HG02885 (cell line): ENCODE results near the gene MTMR3.
A peak's percentile ranks its signal among the peaks of the same experiment; 100 is the strongest.
"Not testable (repeated sequence)": the region's sequence is repeated elsewhere in the genome, so short reads cannot be mapped to it uniquely, and the experiment has no call there.

Source experiments
- ATAC-seq: cut with Tn5 transposase; IDR thresholded peaks from one replicate; pipeline ENCODE4 v1.9.1; 2021; ENCODE audit warnings: mild to moderate bottlenecking; ENCODE audit not compliant: unreplicated experiment, poor library complexity

MTMR3 gene

DNA sequence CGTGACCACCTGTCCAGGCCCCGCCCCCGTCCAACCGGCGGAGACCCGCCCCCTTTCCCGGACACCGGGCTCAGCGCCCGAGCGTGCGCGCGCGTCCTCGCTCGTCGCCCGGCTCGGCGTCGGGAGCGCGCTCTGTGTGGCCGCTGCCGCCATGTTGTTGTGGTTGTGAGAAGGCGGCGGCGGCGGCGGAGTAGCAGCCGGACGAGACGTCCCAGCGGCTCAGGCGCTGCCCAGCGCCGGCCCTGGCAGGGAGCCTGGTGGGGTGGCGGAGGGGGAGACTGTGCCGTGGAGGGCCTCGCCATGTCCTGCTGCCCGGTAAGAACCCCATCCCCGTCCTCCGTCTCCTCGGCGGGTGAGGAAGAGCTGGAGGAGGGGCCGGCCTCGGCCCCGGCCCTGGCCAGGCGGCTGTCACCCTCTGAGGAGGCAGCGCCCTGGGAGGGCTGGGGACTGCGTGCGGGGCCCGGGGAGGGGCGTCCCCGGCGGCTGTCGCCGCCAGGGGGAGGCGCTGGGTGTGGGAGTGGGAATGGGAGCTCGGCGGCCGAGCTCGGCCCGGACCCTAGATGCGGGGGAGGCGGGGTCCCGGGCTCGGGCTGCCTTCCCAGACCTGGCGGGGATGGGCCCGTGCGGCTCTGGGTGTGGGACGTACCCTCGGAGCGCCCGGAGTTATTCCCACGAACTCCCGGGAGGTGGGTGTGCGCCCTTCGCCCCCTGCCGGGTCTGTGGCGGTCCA is at the start of gene MTMR3:
MTMR3 (plus strand) TSS at position 130 of the 730 bp plus-strand sequence. CDS start 87,886 bp downstream, outside the sequence.
- ATAC-seq = peak; percentile 77

DNA sequence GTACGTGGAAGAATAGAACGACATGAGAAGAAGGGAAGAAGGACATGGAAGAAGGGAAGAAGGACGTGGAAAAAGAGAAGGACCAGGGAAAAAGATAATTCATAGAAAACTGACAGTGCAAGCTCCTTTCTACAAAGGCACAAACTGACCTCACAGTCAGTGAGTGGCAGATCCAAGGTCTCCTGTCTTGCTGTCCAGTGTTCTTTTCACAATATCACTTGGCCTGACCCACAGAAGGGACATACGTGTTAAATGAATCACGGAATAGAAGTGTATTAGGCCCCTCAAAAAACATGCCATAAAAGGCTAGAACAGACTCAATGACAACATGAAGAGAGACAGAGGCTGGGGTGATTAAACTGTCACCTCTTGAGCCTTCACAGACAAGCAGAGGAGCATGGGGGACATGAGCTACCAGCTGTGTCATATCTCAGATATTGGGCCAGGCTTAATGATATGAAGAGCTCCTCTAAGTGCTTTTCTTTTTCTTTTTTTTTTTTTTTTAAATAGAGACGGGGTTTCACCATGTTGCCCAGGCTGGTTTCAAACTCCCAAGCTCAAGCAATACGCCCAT is 49.5 kb upstream of the MTMR3 start:
- ATAC-seq = no peak

DNA sequence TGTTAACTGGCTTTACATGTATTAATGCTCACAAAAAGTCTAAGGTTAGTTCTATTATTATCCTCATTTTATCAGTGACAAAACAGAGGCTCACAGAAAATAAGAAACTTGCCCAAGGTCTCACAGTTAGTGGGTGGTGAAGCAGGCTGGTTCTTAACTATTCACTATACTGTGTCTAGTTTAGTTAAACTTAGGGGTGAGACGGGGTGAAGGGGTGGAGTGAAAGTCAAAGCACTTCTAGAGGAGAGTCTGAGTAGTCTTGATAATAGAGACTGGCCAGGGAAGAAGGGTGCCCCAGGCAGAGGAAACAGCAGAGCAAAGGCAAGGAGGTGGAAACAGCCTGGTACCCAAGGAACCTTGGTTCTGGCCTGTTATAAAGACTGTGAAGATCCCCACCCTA is 48.9 kb upstream of the MTMR3 start:
- no peak for ATAC-seq

DNA sequence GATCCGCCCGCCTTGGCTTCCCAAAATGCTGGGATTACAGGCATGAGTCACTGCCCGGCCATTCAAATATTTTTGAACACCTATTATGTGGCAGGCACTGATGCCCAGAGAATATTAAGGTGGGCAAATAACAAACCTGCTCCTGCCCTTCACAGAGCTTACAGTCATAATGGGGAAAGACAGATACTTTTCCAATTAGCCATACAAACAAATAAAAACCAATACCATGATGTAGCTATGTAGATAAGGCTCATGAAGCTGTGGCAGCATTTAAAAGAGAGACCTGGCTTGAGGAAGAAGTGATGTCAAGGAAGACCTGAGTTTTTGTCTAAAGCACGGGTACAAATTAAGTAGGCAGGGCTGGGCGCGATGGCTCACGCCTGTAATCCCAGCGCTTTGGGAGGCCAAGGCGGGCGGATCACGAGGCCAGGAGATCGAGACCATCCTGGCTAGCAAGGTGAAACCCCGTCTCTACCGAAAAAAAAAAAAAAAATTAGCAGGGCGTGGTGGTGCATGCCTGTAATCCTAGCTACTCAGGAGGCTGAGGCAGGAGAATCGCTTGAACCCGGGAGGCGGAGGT is 46.1 kb upstream of the MTMR3 start:
- not testable (repeated sequence) for ATAC-seq

DNA sequence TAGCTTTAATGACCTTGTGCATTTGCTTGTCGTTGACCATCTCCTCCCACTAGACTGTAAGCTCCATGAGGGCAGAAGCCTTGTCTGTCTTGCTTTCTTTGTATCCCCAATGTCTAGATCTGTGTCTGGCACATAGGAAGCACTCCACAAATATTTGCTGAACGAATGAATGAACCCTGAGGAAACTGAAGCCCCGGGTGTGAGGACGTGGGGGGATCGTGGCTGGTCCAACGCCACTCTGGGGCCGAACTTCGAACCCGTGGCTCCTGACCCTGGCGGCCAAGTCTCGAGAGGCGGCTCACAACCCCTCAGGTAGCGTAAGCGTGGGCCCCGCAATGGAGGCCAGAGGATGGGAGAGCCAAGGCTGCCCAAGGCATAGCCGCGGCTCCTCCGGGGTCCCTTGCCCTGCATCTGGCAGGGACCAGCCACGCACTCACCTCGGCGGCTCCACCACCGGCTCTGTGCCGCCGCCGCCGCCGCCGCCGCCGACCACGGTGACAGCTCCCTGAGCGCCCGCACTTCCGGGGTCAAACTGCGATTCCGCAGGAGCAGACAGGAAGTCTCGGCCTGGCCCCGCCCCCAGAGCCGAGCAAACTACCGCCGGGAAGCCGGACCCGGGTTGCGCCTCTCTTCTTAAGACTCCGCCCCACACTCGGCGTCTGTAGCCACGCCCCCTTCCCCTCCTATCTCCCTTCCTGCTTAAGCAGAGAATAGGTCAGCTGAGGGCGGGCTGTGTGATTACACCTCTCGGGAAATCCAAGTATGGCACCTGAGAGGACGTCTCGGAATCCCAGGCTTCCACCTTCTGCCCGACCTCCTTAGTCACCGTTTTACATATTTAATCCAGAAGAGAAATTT is 45.0 kb upstream of the MTMR3 start, which contains the start of gene ASCC2:
ASCC2 (minus strand) TSS at position 534 of the 858 bp plus-strand sequence. CDS start 5,949 bp downstream, outside the sequence.
- ATAC-seq = peak; percentile 98

DNA sequence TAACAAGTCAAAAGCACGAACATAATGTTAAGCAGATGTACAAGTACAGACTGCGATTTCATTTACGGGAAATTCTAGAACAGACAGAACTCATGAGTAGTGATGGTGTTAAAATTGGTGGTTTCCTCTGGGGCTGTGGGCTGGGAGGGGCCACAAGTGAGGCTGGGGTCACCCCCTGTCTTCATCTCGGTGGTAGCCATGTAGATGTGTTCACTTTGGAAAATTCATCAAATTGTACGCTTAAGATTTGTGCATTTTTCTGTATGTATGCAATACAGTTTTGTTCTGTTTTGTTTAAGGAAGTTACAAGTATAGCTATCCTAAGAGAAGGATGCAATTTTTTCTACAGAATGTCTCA is 44.4 kb upstream of the MTMR3 start:
- ATAC-seq = no peak

DNA sequence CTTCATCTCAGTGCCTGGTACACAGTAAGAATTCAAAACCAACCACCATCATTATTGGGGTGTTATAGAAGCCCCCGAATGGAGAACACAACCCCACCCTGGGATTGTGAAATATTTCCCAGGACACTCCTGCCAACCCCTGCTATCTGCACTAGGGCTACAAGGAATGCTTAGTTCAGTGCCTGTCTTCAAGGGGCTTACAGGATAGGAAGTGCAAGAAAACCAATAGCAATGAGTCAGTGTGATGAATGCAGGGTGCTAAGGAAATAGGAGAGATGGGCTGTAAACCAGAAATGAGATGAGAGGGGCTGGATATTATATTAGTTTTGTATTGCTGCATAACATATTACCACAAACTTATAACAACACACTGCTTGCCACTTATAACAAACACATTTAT is 43.9 kb upstream of the MTMR3 start:
- ATAC-seq = no peak

DNA sequence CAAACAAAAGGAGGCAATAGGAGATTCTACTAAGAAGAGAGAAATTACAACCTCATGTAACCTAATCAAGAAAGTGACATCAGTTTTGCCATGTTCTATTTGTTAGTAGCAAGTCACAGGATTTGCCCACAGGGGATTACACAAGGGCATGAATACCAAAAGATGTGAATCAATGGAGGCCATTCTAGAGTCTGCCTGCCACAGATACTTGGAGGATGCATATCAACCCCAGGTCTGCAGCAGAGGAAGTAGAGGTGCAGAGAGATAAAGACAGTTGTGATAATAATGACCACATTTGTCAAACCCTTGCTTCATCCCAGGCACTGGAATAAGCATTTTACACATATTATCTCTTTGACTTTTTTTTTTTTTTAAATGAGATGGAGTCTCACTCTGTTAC is 42.5 kb upstream of the MTMR3 start:
- ATAC-seq = no peak

DNA sequence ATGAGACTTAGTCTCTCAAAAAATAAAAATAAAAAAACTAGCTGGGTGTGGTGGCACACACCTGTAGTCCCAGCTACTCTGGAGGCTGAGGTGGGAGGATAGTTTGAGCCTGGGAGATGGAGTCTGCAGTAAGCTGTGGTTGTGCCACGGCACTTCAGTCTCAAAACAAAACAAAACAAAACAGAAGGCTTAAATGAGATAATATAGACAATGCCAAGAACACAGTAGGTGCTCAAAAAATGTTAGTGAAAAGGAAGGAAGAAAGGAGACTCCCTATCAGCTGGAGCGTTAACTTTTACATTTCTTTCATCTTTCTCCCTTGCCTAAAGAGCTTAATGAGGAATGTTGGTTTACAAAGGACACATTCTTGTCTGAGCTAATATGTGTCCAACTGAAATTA is 40.8 kb upstream of the MTMR3 start:
- no peak for ATAC-seq

DNA sequence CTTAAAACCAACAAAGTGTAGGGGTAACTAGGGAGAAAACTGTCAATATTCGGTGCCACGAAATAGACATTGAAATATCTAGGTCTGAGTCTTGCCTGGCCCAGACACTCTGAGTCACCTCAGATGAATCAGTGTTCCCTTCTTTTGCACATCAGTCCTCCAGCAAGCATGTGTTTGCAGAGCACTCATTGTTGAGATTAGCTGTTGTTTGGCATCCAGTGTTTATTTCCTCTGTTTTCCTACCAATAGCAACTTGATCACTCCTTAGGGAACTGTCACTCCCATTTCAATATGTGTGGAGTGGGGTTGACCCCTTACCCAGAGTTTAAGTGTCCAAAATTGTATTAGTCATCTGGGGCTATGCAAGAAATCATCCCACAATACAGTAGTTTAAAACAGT is 40.2 kb upstream of the MTMR3 start:
- no peak for ATAC-seq

DNA sequence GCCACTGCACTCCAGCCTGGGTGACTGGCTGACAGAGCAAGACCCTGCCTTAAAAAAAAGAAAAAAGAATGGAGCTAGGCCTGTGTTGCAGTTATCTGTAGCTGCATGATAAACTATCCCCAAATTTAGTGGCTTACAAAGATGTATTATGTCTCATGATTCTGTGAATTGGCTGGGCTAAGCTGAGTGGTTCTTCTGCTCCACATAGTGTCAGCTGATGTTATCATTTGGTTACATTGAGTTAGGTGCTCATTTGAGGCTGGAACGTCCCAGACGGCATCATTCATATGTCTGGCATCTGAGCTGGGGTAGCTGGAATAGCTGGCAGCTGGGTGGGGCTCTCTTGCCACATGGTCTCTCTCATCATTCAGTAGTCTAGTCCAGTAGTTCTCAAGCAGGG is 36.7 kb upstream of the MTMR3 start:
- no peak for ATAC-seq

DNA sequence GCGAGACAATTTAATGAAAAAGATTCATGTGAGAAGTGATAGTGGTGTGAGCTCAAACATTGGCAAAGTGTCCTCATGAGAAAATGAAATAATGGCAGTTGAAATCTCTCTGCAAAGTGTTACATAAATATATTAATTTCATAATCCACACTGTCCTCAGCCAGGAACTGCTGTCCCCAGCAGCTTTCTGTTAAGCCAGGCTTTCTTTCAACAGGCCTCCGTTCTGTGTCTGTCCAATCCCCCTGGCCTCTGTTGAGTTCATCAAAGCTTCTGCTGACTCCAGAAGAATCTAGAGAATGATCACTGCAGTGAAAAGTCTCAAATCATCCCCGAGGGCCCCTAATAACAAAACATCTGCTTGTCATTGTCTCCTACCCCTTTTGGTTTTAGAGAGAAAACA is 34.9 kb upstream of the MTMR3 start:
- no peak for ATAC-seq

DNA sequence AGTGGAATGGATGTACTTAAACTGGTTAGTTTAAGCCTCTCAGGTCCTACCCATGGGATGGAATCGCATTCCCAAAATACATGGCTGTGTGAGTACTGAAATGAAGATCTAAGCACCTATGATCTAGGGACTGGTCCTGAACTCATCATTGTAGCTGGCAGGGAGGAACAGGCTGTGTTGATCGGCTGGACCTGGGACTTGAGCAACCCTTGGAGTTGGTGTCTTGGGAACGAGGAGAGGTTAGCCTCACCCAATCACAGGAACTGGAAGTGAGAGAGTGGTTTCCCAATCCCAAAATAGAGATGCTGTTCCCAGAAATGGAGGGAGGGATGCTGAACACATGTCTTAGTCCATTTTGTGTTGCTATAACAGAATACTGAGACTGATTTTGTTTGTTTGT is 28.5 kb upstream of the MTMR3 start:
- no peak for ATAC-seq

DNA sequence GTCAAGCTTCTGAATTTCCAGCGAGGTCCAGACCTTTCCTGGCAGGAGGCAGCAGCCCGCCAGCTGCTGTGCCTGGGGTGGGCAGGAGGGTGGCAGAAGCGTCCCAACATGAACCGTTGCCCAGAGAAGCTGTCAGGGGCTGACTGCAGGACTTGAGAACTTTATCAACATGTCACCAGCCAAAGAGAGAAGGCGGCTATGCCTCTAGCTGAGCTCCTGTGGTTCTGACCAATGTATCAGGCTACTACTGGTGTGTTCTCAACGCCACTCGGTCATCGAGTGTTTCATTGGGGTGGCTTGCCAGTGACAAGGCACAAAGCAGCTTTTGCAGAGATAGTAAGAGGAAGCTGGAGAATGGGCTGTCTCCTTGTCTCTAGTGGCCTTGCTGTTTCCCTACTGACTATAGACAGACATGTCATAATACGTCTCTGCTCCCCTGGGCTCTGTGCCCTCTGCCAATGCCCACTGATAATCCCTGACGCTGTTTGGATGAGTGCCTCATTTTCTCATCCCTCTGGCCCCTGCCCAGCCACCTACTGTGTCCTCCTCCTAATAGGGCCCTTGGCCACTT is 27.3 kb upstream of the MTMR3 start:
- no peak for ATAC-seq

DNA sequence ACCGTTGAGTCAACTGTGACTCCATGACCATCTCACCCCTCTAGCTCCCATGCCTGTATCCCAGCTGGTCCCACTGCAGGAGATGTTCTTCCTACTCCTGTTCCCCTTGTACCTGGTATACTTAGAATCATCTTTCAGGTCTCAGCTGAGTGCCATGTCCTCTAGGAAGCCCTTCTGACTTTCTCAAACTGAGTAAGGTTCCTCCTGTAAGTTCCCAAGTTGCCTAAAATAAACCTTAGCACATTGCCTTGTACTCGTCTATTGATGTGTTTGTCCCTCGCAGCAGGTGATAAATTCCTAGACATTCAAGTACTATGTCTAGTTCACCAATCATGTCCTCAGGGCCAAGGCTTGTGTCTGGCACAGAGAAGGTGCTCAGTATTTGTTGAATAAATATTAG is 26.5 kb upstream of the MTMR3 start:
- no peak for ATAC-seq

DNA sequence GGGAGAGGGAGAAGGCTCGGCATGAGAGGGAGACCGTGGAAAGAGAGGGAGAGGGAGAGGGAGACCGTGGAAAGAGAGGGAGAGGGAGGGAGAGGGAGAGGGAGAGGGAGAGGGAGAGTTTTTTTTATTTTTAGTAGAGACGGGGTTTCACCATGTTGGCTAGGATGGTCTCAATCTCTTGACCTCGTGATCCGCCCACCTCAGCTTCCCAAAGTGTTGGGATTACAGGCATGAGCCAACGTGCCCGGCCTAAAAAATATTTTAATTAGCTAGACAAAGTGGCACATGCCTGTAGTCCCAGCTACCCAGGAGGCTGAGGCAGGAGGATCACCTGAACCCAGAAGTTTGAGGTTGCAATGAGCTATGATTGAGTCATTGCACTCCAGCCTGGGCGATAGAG is 23.9 kb upstream of the MTMR3 start:
- not testable (repeated sequence) for ATAC-seq

DNA sequence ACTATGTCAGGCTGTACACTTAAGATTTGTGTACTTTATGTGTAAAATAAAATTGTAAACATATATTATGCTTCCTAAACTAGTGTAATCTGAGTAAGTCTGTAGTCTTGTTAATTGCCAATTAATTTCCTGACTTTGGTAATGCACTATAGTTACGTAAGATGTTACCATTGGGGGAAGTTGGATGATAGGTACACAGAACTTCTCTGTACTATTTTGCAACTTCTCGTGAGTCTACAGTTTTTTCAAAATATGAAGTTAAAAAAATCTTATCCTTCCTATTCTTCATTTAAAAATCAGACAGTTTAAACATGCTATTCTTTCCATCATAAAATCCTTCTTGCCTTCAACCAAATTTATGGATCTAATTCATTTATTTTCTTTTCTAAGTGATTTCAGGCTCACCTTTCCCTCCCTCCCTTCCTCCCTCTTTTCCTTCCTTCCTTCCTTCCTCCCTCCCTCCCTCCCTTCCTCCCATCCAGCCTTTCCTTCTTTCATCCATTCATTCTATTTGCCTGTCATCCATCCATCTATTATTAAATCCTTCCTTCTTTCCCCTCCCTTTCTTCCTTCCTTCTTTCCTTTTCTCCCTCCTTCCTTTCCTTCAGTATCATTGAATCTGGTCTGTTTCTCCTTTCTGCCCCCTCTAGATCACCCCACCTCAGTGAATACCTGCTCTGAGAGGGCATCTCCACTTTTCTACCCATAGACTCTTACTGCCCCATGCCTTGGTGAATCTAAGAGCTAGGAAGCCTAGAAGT is 22.8 kb upstream of the MTMR3 start:
- ATAC-seq = no peak

DNA sequence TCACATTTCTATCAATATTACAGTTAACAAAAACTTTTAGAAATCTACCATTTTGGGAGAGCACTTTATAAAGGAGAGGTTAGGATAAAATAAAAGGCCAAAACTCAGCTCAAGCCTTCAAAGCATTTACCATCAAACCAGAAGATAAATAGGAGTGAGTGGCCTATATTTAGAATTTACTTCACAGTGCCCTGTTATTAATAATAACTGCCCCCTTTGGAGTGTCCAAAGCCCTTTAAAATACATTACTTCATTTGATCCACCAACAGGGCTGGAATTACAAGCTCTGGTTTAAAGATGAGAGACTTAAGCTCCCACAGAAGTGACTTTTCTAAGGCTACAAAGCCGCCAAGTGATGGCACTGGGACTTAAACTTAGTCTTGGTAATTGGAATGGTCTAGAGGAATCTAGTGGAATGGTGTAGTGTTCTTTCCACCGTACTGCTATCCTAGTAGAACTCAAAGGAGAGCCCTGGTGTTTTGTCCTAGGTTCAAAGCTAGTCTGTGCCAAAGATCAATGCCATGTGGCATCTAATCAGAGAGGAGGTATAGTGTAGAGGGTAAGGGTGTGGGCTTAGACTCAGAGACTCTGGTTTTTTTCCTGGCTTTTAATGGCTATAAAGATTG is 21.2 kb upstream of the MTMR3 start:
- no peak for ATAC-seq

DNA sequence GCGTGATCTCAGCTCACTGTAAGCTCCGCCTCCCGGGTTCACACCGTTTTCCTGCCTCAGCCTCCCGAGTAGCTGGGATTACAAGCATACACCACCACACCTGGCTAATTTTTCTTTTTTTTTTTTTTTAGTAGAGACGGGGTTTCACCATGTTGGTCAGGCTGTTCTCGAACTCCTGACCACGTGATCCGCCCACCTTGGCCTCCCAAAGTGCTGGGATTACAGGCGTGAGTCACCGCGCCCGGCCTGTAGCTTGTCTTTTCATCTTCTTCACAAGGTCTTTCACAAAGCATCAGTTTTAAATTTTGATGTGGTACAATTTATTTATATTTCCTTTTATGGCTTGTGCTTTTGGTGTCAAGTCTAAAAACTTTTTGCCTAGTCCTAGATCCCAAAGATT is 17.4 kb upstream of the MTMR3 start:
- not testable (repeated sequence) for ATAC-seq
